Loucy (cell line): ENCODE results near the gene MEGF6.

ENCODE experiments used
- H2AFZ ChIP-seq: fragments of 200-600 bp; sonication (generic); 2 replicates; pipeline ENCODE4 v1.6.0; 2016; ENCODE audit warnings: antibody characterized with exemption, mild to moderate bottlenecking, low read length, moderate library complexity
- H3F3A ChIP-seq: fragments of 200-600 bp; 2 replicates; pipeline ENCODE4 v1.6.0; 2016; ENCODE audit warnings: antibody characterized with exemption, low read depth, mild to moderate bottlenecking
- H3K27me3 ChIP-seq: fragments of 200-600 bp; sonication (generic); 2 replicates; pipeline ENCODE4 v1.6.1; 2014; ENCODE audit warnings: low read length, mild to moderate bottlenecking; ENCODE audit not compliant: insufficient read depth, poor library complexity, severe bottlenecking
- H3K36me3 ChIP-seq: fragments of 200-600 bp; sonication (generic); 2 replicates; pipeline ENCODE4 v1.6.1; 2016; ENCODE audit warnings: low read length; ENCODE audit not compliant: insufficient read depth
- H3K4me1 ChIP-seq: fragments of 200-600 bp; sonication (generic); 2 replicates; pipeline ENCODE4 v1.5.1; 2014; ENCODE audit warnings: low read length, mild to moderate bottlenecking; ENCODE audit not compliant: insufficient read depth, poor library complexity, severe bottlenecking
- H3K4me2 ChIP-seq: fragments of 200-600 bp; sonication (generic); 2 replicates; pipeline ENCODE4 v1.6.0; 2014; ENCODE audit warnings: antibody characterized with exemption, low read length, low read depth, mild to moderate bottlenecking; ENCODE audit not compliant: poor library complexity, severe bottlenecking
- H3K4me3 ChIP-seq: fragments of 200-600 bp; sonication (generic); 2 replicates; pipeline ENCODE4 v1.5.1; 2014; ENCODE audit warnings: low read length, mild to moderate bottlenecking, mixed read lengths; ENCODE audit not compliant: poor library complexity, severe bottlenecking
- H3K79me2 ChIP-seq: fragments of 200-600 bp; sonication (generic); 2 replicates; pipeline ENCODE4 v1.6.1; 2014; ENCODE audit warnings: low read length; ENCODE audit not compliant: insufficient read depth
- H3K9ac ChIP-seq: fragments of 200-600 bp; sonication (generic); 2 replicates; pipeline ENCODE4 v1.6.0; 2014; ENCODE audit warnings: mild to moderate bottlenecking, low read depth, low read length, moderate library complexity; ENCODE audit not compliant: poor library complexity, severe bottlenecking
- H3K9me2 ChIP-seq: fragments of 200-600 bp; sonication (generic); replicated peaks from 2 replicates; pipeline ENCODE4 v1.6.1; 2016; ENCODE audit warnings: low read depth, low read length, mixed read lengths
- H3K9me3 ChIP-seq: fragments of 200-600 bp; sonication (generic); 2 replicates; pipeline ENCODE4 v1.6.1; 2014; ENCODE audit warnings: mild to moderate bottlenecking, antibody characterized with exemption, low read length, low read depth; ENCODE audit not compliant: insufficient read depth
- H4K20me1 ChIP-seq: fragments of 200-600 bp; sonication (generic); 2 replicates; pipeline ENCODE4 v1.6.0; 2014; ENCODE audit warnings: antibody characterized with exemption, low read length, mild to moderate bottlenecking; ENCODE audit not compliant: insufficient read depth, poor library complexity, severe bottlenecking
- EZH2phosphoT487 ChIP-seq: fragments of 200-600 bp; IDR thresholded peaks from 2 replicates; pipeline ENCODE4 v1.6.1; 2018; ENCODE audit warnings: antibody characterized with exemption, mild to moderate bottlenecking, moderate library complexity, borderline replicate concordance
- TF ChIP-seq, protein P1 (sequence below): fragments of 200-600 bp; sonication (generic); conservative IDR thresholded peaks from 2 replicates; pipeline ENCODE4 v1.5.1; 2014; ENCODE audit warnings: mild to moderate bottlenecking, antibody characterized with exemption, low read length

MEGF6 gene

DNA sequence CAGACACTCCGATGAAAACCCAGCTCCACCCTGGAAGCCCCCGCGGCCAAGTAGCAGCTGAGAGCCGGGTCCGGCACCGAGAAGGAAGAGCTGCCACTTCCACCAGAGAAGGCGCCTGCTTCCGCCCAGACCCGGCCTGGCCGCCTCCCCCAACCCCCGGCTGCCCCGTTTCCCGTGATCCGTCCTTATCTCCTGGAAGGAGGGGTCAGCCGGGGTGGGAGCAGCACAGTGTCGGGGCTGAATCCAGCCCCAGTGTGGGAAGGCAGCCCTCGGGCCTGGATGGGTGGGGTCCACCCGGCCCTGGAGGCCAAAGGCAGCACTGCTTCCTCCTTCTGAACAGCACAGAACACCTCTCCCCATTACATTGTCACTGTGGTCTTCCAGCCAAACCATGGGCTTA, 69.4 kb downstream of the MEGF6 start:
- Histone ChIP-seq H3K9me3 (no peaks in the 10 kb centered on the region), H3K79me2 (no peaks in the 10 kb centered on the region), H3K36me3 (no peaks in the 10 kb centered on the region), H2AFZ (no peak overlapping the region), H3K9ac (no peak overlapping the region), H4K20me1 (no peaks in the 10 kb centered on the region), H3K4me1 (no peaks in the 10 kb centered on the region), H3K4me2 (no peak overlapping the region), H3K27me3 (no peaks in the 10 kb centered on the region), H3F3A (no peaks in the 10 kb centered on the region), H3K9me2 (no peaks in the 10 kb centered on the region), H3K4me3 (no peak overlapping the region)
- TF ChIP-seq, protein P1, sequence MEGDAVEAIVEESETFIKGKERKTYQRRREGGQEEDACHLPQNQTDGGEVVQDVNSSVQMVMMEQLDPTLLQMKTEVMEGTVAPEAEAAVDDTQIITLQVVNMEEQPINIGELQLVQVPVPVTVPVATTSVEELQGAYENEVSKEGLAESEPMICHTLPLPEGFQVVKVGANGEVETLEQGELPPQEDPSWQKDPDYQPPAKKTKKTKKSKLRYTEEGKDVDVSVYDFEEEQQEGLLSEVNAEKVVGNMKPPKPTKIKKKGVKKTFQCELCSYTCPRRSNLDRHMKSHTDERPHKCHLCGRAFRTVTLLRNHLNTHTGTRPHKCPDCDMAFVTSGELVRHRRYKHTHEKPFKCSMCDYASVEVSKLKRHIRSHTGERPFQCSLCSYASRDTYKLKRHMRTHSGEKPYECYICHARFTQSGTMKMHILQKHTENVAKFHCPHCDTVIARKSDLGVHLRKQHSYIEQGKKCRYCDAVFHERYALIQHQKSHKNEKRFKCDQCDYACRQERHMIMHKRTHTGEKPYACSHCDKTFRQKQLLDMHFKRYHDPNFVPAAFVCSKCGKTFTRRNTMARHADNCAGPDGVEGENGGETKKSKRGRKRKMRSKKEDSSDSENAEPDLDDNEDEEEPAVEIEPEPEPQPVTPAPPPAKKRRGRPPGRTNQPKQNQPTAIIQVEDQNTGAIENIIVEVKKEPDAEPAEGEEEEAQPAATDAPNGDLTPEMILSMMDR = no peak
- no peak for TF ChIP-seq EZH2phosphoT487

DNA sequence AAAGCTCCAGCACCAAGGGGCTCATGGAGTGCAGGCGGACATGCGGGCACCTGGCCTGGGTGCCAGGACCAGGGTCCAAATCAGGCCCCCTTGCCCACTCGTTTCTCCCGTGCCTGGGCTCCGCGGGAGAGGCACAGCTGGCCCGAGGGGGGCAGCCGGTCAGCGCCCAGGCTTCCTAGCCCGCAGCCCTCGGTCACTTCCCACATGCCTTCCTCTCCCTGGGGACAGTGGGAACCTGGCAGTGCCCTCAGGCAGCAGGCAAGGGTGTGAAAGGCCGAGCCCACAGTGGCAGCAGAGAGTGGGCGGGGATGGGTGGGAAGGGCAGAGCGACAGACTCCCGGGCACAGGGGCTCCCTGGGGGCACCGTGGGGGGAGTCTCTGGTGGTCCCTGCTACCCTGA, 69.8 kb downstream of the MEGF6 start:
- no peaks in the 10 kb centered on the region for H3K27me3 ChIP-seq
- no peak overlapping the region for H3K4me3 ChIP-seq
- TF ChIP-seq EZH2phosphoT487 = no peak
- TF ChIP-seq, protein P1 = no peak
- no peaks in the 10 kb centered on the region for H3F3A ChIP-seq
- H3K9me3 ChIP-seq = no peaks in the 10 kb centered on the region
- H3K4me2 ChIP-seq = no peak overlapping the region
- H3K36me3 ChIP-seq = no peaks in the 10 kb centered on the region
- no peaks in the 10 kb centered on the region for H4K20me1 ChIP-seq
- no peaks in the 10 kb centered on the region for H3K4me1 ChIP-seq
- no peak overlapping the region for H2AFZ ChIP-seq
- H3K9ac ChIP-seq = no peak overlapping the region
- no peaks in the 10 kb centered on the region for H3K9me2 ChIP-seq
- no peaks in the 10 kb centered on the region for H3K79me2 ChIP-seq

DNA sequence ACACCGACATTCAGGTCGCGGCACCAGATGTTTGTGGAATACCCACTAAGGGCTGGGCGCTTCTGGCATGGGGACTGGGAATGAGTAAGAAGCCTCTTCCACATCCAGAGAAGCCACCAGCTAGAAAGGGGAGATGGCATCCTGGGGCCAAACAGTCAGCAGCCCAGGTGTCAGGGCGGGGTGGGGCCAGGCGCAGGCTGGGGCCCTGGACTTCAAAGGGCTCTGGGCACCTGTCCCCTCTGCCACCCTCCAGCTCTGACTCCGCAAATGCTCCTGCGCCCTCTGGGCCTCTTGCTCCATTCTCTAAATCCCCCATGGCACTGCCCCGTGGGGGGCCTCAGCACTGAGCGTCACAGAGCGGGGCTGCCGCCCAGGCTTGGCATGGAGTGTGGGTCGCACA, 70.4 kb downstream of the MEGF6 start:
- TF ChIP-seq, protein P1 = no peak
- TF ChIP-seq EZH2phosphoT487 = no peak
- Histone ChIP-seq H3K9me3 (no peaks in the 10 kb centered on the region), H3F3A (no peaks in the 10 kb centered on the region), H3K9me2 (no peaks in the 10 kb centered on the region), H4K20me1 (no peaks in the 10 kb centered on the region), H3K4me3 (no peak overlapping the region), H3K4me2 (no peak overlapping the region), H2AFZ (no peak overlapping the region), H3K4me1 (no peaks in the 10 kb centered on the region), H3K27me3 (no peaks in the 10 kb centered on the region), H3K36me3 (no peaks in the 10 kb centered on the region), H3K79me2 (no peaks in the 10 kb centered on the region), H3K9ac (no peak overlapping the region)
